ENCODE results near the gene SMOC2.

- TF ChIP-seq MAZ (IDR thresholded peaks at IDR 0.05; ENCODE audit: borderline replicate concordance, low read depth, low read length) (no peak), MAZ (CRISPR knock-in tag; IDR thresholded peaks at IDR 0.05; ENCODE audit: low read depth) (no peak), ZZZ3 (CRISPR knock-in tag; IDR thresholded peaks at IDR 0.05; ENCODE audit: borderline replicate concordance) (no peak), ZNF274 (CRISPR knock-in tag; IDR thresholded peaks at IDR 0.05) (no peak)
- TF ChIP-seq, protein P1, sequence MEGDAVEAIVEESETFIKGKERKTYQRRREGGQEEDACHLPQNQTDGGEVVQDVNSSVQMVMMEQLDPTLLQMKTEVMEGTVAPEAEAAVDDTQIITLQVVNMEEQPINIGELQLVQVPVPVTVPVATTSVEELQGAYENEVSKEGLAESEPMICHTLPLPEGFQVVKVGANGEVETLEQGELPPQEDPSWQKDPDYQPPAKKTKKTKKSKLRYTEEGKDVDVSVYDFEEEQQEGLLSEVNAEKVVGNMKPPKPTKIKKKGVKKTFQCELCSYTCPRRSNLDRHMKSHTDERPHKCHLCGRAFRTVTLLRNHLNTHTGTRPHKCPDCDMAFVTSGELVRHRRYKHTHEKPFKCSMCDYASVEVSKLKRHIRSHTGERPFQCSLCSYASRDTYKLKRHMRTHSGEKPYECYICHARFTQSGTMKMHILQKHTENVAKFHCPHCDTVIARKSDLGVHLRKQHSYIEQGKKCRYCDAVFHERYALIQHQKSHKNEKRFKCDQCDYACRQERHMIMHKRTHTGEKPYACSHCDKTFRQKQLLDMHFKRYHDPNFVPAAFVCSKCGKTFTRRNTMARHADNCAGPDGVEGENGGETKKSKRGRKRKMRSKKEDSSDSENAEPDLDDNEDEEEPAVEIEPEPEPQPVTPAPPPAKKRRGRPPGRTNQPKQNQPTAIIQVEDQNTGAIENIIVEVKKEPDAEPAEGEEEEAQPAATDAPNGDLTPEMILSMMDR (CRISPR knock-in tag; IDR thresholded peaks at IDR 0.05): no peak
Observed at GRCh38 chr6:168628176-168628553, 187.2 kb downstream of the SMOC2 start.

Data from HepG2 (cell line).